Gastrocnemius medialis (tissue), 4 donors: ENCODE measurements around the gene SYF2.

Experiments
- CTCF ChIP-seq, 5 experiments: fragments of 450-650 bp in 3 of 5; fragments of 200-600 bp in 2 of 5; sonication (generic) in 2 of 5; IDR thresholded peaks in 4 of 5; conservative IDR thresholded peaks in 1 of 5; 1 replicate in 4 of 5; 2 replicates in 1 of 5; pipeline ENCODE4 v1.5.1; 2016 to 2019; ENCODE audit warnings: antibody characterized with exemption in 5 of 5, mild to moderate bottlenecking in 3 of 5, moderate library complexity in 3 of 5
- POLR2A ChIP-seq, 2 donors: fragments of 450-650 bp; IDR thresholded peaks; one replicate each; pipeline ENCODE4 v1.6.1; 2017; ENCODE audit warnings: antibody characterized with exemption in 2 of 2, mild to moderate bottlenecking in 2 of 2, moderate library complexity in 2 of 2

- TF ChIP-seq CTCF (IDR thresholded peaks at IDR 0.05 in 4 of 5, conservative IDR thresholded peaks at IDR 0.05 in 1 of 5) (no peak), POLR2A (IDR thresholded peaks at IDR 0.05) (no peak)
These were observed 11.6 kb upstream of the SYF2 start for GRCh38 chr1:25243907-25244306.
